Activated naive CD4-positive, alpha-beta T cell treated with anti-CD3 and anti-CD28 coated beads, Interleukin-2, amount 10 ng/mL, durations not matched to agents 7 days and 5 days (primary cell): ENCODE results near the gene CYTIP.
"Not testable (repeated sequence)": the region's sequence is repeated elsewhere in the genome, so short reads cannot be mapped to it uniquely, and the experiment has no call there.

Experiments
- CTCF ChIA-PET: fragments of 350-600 bp; sonication (Branson Sonifier 250); formaldehyde crosslinking; loops from one replicate; lab custom pipeline; 2021; ENCODE audit warnings: antibody characterized with exemption; lab: Charles Lee
- DNase-seq: peaks from one replicate; pipeline ENCODE4 v3.0.0-alpha.2; 2020
- H3K27ac Mint-ChIP-seq: one replicate; pipeline ENCODE4 v1.8.0; 2021; ENCODE audit warnings: mild to moderate bottlenecking, moderate library complexity, mixed read lengths
- H3K27me3 Mint-ChIP-seq: one replicate; pipeline ENCODE4 v1.8.0; 2021; ENCODE audit warnings: mild to moderate bottlenecking, mixed read lengths
- H3K36me3 Mint-ChIP-seq: one replicate; pipeline ENCODE4 v1.8.0; 2021; ENCODE audit warnings: mixed read lengths
- H3K4me1 Mint-ChIP-seq: one replicate; pipeline ENCODE4 v1.8.0; 2021; ENCODE audit warnings: mixed read lengths
- H3K4me3 Mint-ChIP-seq: one replicate; pipeline ENCODE4 v1.8.0; 2021; ENCODE audit warnings: mild to moderate bottlenecking, moderate library complexity, mixed read lengths
- H3K9me3 Mint-ChIP-seq: one replicate; pipeline ENCODE4 v1.8.0; 2021; ENCODE audit warnings: mixed read lengths

Gene CYTIP

GRCh38 chr2:157411624-157412336, 32.1 kb downstream of the CYTIP start:
- H3K27me3 Mint-ChIP-seq = peaks cover 4% of the 10 kb centered on the region
- H3K4me1 Mint-ChIP-seq = peaks cover 85% of the 10 kb centered on the region
- H3K9me3 Mint-ChIP-seq = no peaks in the 10 kb centered on the region
- peaks cover 76% of the 10 kb centered on the region for H3K36me3 Mint-ChIP-seq
- peak overlapping the region; percentile 96 for H3K27ac Mint-ChIP-seq
- CTCF ChIA-PET = interaction anchor here (1.3 to 7.3 kb wide), 2 partner anchors 9 to 85 kb away, joined by 4 to 45 read pairs; partner anchors contain the start of gene ERMN
- no peak for DNase-seq
- no peak overlapping the region for H3K4me3 Mint-ChIP-seq

GRCh38 chr2:157405398-157405797, 38.5 kb downstream of the CYTIP start:
- H3K4me3 Mint-ChIP-seq = peak overlapping the region; percentile 18
- peak overlapping the region; percentile 93 for H3K27ac Mint-ChIP-seq
- peaks cover 70% of the 10 kb centered on the region for H3K36me3 Mint-ChIP-seq
- not testable (repeated sequence) for DNase-seq, H3K27me3 Mint-ChIP-seq
- H3K9me3 Mint-ChIP-seq = peaks cover 41% of the 10 kb centered on the region
- H3K4me1 Mint-ChIP-seq = peaks cover 82% of the 10 kb centered on the region
- CTCF ChIA-PET = interaction anchor here (1.5 to 3.5 kb wide), 2 partner anchors 78 kb away, joined by 6 to 17 read pairs; partner anchors contain the start of gene ERMN

GRCh38 chr2:157404363-157404762, 39.5 kb downstream of the CYTIP start:
- peak; percentile 79 for DNase-seq
- H3K27ac Mint-ChIP-seq = peak overlapping the region; percentile 99
- H3K27me3 Mint-ChIP-seq = no peaks in the 10 kb centered on the region
- peaks cover 75% of the 10 kb centered on the region for H3K4me1 Mint-ChIP-seq
- peaks cover 50% of the 10 kb centered on the region for H3K9me3 Mint-ChIP-seq
- CTCF ChIA-PET = interaction anchor here (1.2 to 3.5 kb wide), 3 partner anchors 69 to 77 kb away, joined by 4 to 27 read pairs (median 17); partner anchors contain the start of gene ERMN
- H3K4me3 Mint-ChIP-seq = peak overlapping the region; percentile 65
- H3K36me3 Mint-ChIP-seq = peaks cover 72% of the 10 kb centered on the region

- Mint-ChIP-seq H3K9me3 (peaks cover 61% of the 10 kb centered on the region), H3K27ac (peak overlapping the region; percentile 99), H3K4me1 (peaks cover 63% of the 10 kb centered on the region), H3K36me3 (peaks cover 76% of the 10 kb centered on the region)
- not testable (repeated sequence) for H3K27me3 Mint-ChIP-seq, H3K4me3 Mint-ChIP-seq
- DNase-seq = peak; percentile 37
- CTCF ChIA-PET = interaction anchor here (0.8 to 3.5 kb wide), 7 partner anchors 9 to 100 kb away, joined by 3 to 27 read pairs (median 4); partner anchors contain the start of gene ERMN
These were observed 40.9 kb downstream of the CYTIP start for GRCh38 chr2:157402801-157403485.

GRCh38 chr2:157395811-157396210, 48.1 kb downstream of the CYTIP start:
- H3K4me1 Mint-ChIP-seq = peaks cover 3% of the 10 kb centered on the region
- CTCF ChIA-PET = no interaction called here
- H3K9me3 Mint-ChIP-seq = peaks cover 40% of the 10 kb centered on the region

GRCh38 chr2:157394928-157395327, 49.0 kb downstream of the CYTIP start:
- CTCF ChIA-PET = no interaction called here
- H3K27ac Mint-ChIP-seq = no peak overlapping the region
- H3K4me3 Mint-ChIP-seq = no peak overlapping the region

More at GRCh38 chr2:157395811-157396210, 48.1 kb downstream of the CYTIP start:
- no peak for DNase-seq
- Mint-ChIP-seq H3K36me3 (peaks cover 47% of the 10 kb centered on the region), H3K4me3 (no peak overlapping the region), H3K27me3 (no peaks in the 10 kb centered on the region), H3K27ac (no peak overlapping the region)

GRCh38 chr2:157393348-157393747, 50.5 kb downstream of the CYTIP start:
- no peak for DNase-seq
- H3K4me3 Mint-ChIP-seq = no peak overlapping the region
- H3K27me3 Mint-ChIP-seq = no peaks in the 10 kb centered on the region
- no peak overlapping the region for H3K27ac Mint-ChIP-seq
- peaks cover 41% of the 10 kb centered on the region for H3K36me3 Mint-ChIP-seq
- peaks cover 41% of the 10 kb centered on the region for H3K9me3 Mint-ChIP-seq
- peaks cover 8% of the 10 kb centered on the region for H3K4me1 Mint-ChIP-seq
- CTCF ChIA-PET = interaction anchor here (0.9 kb wide), 1 partner anchor 10 kb away, joined by 4 read pairs; no protein-coding TSS in a partner anchor

More at GRCh38 chr2:157394928-157395327, 49.0 kb downstream of the CYTIP start:
- Mint-ChIP-seq H3K4me1 (no peaks in the 10 kb centered on the region), H3K36me3 (peaks cover 45% of the 10 kb centered on the region), H3K27me3 (no peaks in the 10 kb centered on the region), H3K9me3 (peaks cover 39% of the 10 kb centered on the region)
- DNase-seq = no peak

GRCh38 chr2:157388827-157389226, 55.1 kb downstream of the CYTIP start:
- Mint-ChIP-seq H3K9me3 (peaks cover 46% of the 10 kb centered on the region), H3K4me3 (no peak overlapping the region), H3K36me3 (peaks cover 58% of the 10 kb centered on the region), H3K27me3 (no peaks in the 10 kb centered on the region), H3K27ac (no peak overlapping the region), H3K4me1 (peaks cover 25% of the 10 kb centered on the region)
- no peak for DNase-seq
- CTCF ChIA-PET = no interaction called here

GRCh38 chr2:157386747-157387146, 57.1 kb downstream of the CYTIP start:
- peaks cover 27% of the 10 kb centered on the region for H3K4me1 Mint-ChIP-seq
- CTCF ChIA-PET = interaction anchor here (0.9 to 1.2 kb wide), 2 partner anchors 16 to 51 kb away, joined by 4 to 5 read pairs; no protein-coding TSS in a partner anchor
- H3K27ac Mint-ChIP-seq = no peak overlapping the region
- peaks cover 41% of the 10 kb centered on the region for H3K9me3 Mint-ChIP-seq
- H3K4me3 Mint-ChIP-seq = no peak overlapping the region
- H3K27me3 Mint-ChIP-seq = no peaks in the 10 kb centered on the region
- peaks cover 55% of the 10 kb centered on the region for H3K36me3 Mint-ChIP-seq
- DNase-seq = no peak

GRCh38 chr2:157386247-157386646, 57.6 kb downstream of the CYTIP start:
- DNase-seq = no peak
- Mint-ChIP-seq H3K27ac (no peak overlapping the region), H3K4me3 (no peak overlapping the region), H3K4me1 (peaks cover 28% of the 10 kb centered on the region), H3K36me3 (peaks cover 55% of the 10 kb centered on the region), H3K9me3 (peaks cover 40% of the 10 kb centered on the region), H3K27me3 (no peaks in the 10 kb centered on the region)
- CTCF ChIA-PET = interaction anchor here (1.2 kb wide), 1 partner anchor 17 kb away, joined by 4 read pairs; no protein-coding TSS in a partner anchor

- H3K4me3 Mint-ChIP-seq = no peak overlapping the region
- no peak overlapping the region for H3K27ac Mint-ChIP-seq
- no peaks in the 10 kb centered on the region for H3K27me3 Mint-ChIP-seq
- H3K36me3 Mint-ChIP-seq = peaks cover 47% of the 10 kb centered on the region
- CTCF ChIA-PET = no interaction called here
- peaks cover 5% of the 10 kb centered on the region for H3K4me1 Mint-ChIP-seq
- peaks cover 42% of the 10 kb centered on the region for H3K9me3 Mint-ChIP-seq
- DNase-seq = no peak
These were observed 66.0 kb downstream of the CYTIP start for GRCh38 chr2:157377861-157378260.

- Mint-ChIP-seq H3K27me3 (no peaks in the 10 kb centered on the region), H3K36me3 (peaks cover 38% of the 10 kb centered on the region), H3K27ac (no peak overlapping the region), H3K9me3 (peaks cover 38% of the 10 kb centered on the region), H3K4me1 (peaks cover 2% of the 10 kb centered on the region), H3K4me3 (no peak overlapping the region)
- DNase-seq = no peak
- CTCF ChIA-PET = interaction anchor here (1.1 kb wide), 1 partner anchor 40 kb away, joined by 3 read pairs; no protein-coding TSS in a partner anchor
These were observed 67.8 kb downstream of the CYTIP start for GRCh38 chr2:157376041-157376440.

- H3K27me3 Mint-ChIP-seq = no peaks in the 10 kb centered on the region
- CTCF ChIA-PET = interaction anchor here (1.1 kb wide), 1 partner anchor 39 kb away, joined by 3 read pairs; no protein-coding TSS in a partner anchor
- peaks cover 33% of the 10 kb centered on the region for H3K36me3 Mint-ChIP-seq
- DNase-seq = no peak
- H3K4me3 Mint-ChIP-seq = no peak overlapping the region
- no peak overlapping the region for H3K27ac Mint-ChIP-seq
- H3K9me3 Mint-ChIP-seq = peaks cover 37% of the 10 kb centered on the region
- H3K4me1 Mint-ChIP-seq = peaks cover 2% of the 10 kb centered on the region
These were observed 68.5 kb downstream of the CYTIP start for GRCh38 chr2:157375384-157375783.

- H3K9me3 Mint-ChIP-seq, CTCF ChIA-PET, DNase-seq, H3K4me3 Mint-ChIP-seq, H3K27me3 Mint-ChIP-seq, H3K27ac Mint-ChIP-seq: not testable (repeated sequence)
- H3K4me1 Mint-ChIP-seq = peaks cover 25% of the 10 kb centered on the region
- peaks cover 28% of the 10 kb centered on the region for H3K36me3 Mint-ChIP-seq
These were observed 75.4 kb downstream of the CYTIP start for GRCh38 chr2:157368508-157368907.
